Measurements from ENCODE around the gene PIP5K1C. TPM values are rescaled to one million over a fixed set of nuclear protein-coding genes. Genes with fewer than 3 reads are reported as not detected.

PIP5K1C gene
- total RNA-seq, 1 experiment from 2014 or later = 13.3 TPM

- H3K27me3 Mint-ChIP-seq (ENCODE audit: insufficient read depth, unreplicated experiment) = no peaks in the 10 kb centered on the region
- H3K9me3 Mint-ChIP-seq (ENCODE audit: unreplicated experiment) = no peaks in the 10 kb centered on the region
- POLR2A ChIA-PET = no interaction called here
- H3K4me3 Mint-ChIP-seq (ENCODE audit: unreplicated experiment) = no peak overlapping the region
- H3K36me3 Mint-ChIP-seq (ENCODE audit: insufficient read depth, unreplicated experiment) = peaks cover 4% of the 10 kb centered on the region
- intact Hi-C loops (cut with micrococcal nuclease) = no loop called here
- CTCF ChIA-PET = interaction anchor here (0.5 to 1.1 kb wide), 2 partner anchors 44 to 126 kb away, joined by 3 to 4 read pairs; no protein-coding TSS in a partner anchor
- H3K27ac Mint-ChIP-seq (ENCODE audit: low read depth, unreplicated experiment) = no peak overlapping the region
- DNase-seq (ENCODE audit: unreplicated experiment) = no peak
- TF ChIP-seq CTCF (IDR thresholded peaks at IDR 0.05; ENCODE audit: unreplicated experiment) = no peak
- H3K4me1 Mint-ChIP-seq (ENCODE audit: insufficient read depth, unreplicated experiment) = peaks cover 9% of the 10 kb centered on the region
- no TSS peak for BruUV-seq (replicated peaks)
Measured at GRCh38 chr19:3611841-3612240, 88.4 kb downstream of the PIP5K1C start.

- ChIA-PET CTCF (interaction anchor here (0.6 kb wide), 1 partner anchor 659 kb away, joined by 3 read pairs; no protein-coding TSS in a partner anchor), POLR2A (no interaction called here)
- intact Hi-C loops (cut with micrococcal nuclease) = no loop called here
- no peak overlapping the region for H3K27ac Mint-ChIP-seq (ENCODE audit: low read depth, unreplicated experiment)
- H3K9me3 Mint-ChIP-seq (ENCODE audit: unreplicated experiment) = no peaks in the 10 kb centered on the region
- no peak overlapping the region for H3K4me3 Mint-ChIP-seq (ENCODE audit: unreplicated experiment)
- H3K36me3 Mint-ChIP-seq (ENCODE audit: insufficient read depth, unreplicated experiment) = peaks cover 4% of the 10 kb centered on the region
- H3K27me3 Mint-ChIP-seq (ENCODE audit: insufficient read depth, unreplicated experiment) = no peaks in the 10 kb centered on the region
- DNase-seq (ENCODE audit: unreplicated experiment) = no peak
- no TSS peak for BruUV-seq (replicated peaks)
- peaks cover 9% of the 10 kb centered on the region for H3K4me1 Mint-ChIP-seq (ENCODE audit: insufficient read depth, unreplicated experiment)
- no peak for TF ChIP-seq CTCF (IDR thresholded peaks at IDR 0.05; ENCODE audit: unreplicated experiment)
Measured at GRCh38 chr19:3610745-3611717, 89.2 kb downstream of the PIP5K1C start.

GRCh38 chr19:3609779-3610719 is 90.2 kb downstream of the PIP5K1C start:
- no peak for TF ChIP-seq CTCF (IDR thresholded peaks at IDR 0.05; ENCODE audit: unreplicated experiment)
- no peak for DNase-seq (ENCODE audit: unreplicated experiment)
- Mint-ChIP-seq H3K27ac (ENCODE audit: low read depth, unreplicated experiment) (no peak overlapping the region), H3K4me1 (ENCODE audit: insufficient read depth, unreplicated experiment) (peaks cover 9% of the 10 kb centered on the region), H3K4me3 (ENCODE audit: unreplicated experiment) (no peak overlapping the region), H3K27me3 (ENCODE audit: insufficient read depth, unreplicated experiment) (no peaks in the 10 kb centered on the region), H3K9me3 (ENCODE audit: unreplicated experiment) (no peaks in the 10 kb centered on the region), H3K36me3 (ENCODE audit: insufficient read depth, unreplicated experiment) (peaks cover 4% of the 10 kb centered on the region)
- intact Hi-C loops (cut with micrococcal nuclease) = no loop called here
- CTCF ChIA-PET = interaction anchor here (0.7 kb wide), 1 partner anchor 411 kb away, joined by 6 read pairs; no protein-coding TSS in a partner anchor
- BruUV-seq (replicated peaks) = no TSS peak
- POLR2A ChIA-PET = no interaction called here

Measured in MCF 10A (cell line).